HFFc6 (cell line): ENCODE measurements around the gene CFAP161. TPM values are rescaled to one million over a fixed set of nuclear protein-coding genes. Genes with fewer than 3 reads are reported as not detected.

ENCODE experiments used
- DNase-seq: peaks from one replicate; pipeline ENCODE4 v3.0.0-alpha.2; 2018
- H3K27ac Mint-ChIP-seq: 2 replicates; pipeline ENCODE4 v1.8.0; 2020; ENCODE audit warnings: mild to moderate bottlenecking, mixed read lengths
- H3K27me3 Mint-ChIP-seq: 2 replicates; pipeline ENCODE4 v1.8.0; 2021; ENCODE audit warnings: mild to moderate bottlenecking, moderate library complexity, mixed read lengths; ENCODE audit not compliant: insufficient read depth
- H3K36me3 Mint-ChIP-seq: 2 replicates; pipeline ENCODE4 v1.8.0; 2021; ENCODE audit warnings: low read depth, mixed read lengths
- H3K4me1 Mint-ChIP-seq: 2 replicates; pipeline ENCODE4 v1.8.0; 2020; ENCODE audit warnings: low read depth, mixed read lengths
- H3K4me3 Mint-ChIP-seq: 2 replicates; pipeline ENCODE4 v1.8.0; 2020; ENCODE audit warnings: mild to moderate bottlenecking, moderate library complexity, mixed read lengths
- H3K9me3 Mint-ChIP-seq: 2 replicates; pipeline ENCODE4 v1.8.0; 2020; ENCODE audit warnings: mild to moderate bottlenecking, mixed read lengths
- CTCF ChIP-seq: fragments of 200-600 bp; sonication (generic); IDR thresholded peaks from 2 replicates; pipeline ENCODE4 v1.5.0; 2021; ENCODE audit warnings: antibody characterized with exemption, mild to moderate bottlenecking
- total RNA-seq, 6 experiments: library from RNA; stranded (reverse); fragmentation: NEBNext Ultra II Directional; extraction: Animal tissue kit (Norgen Biotek cat#: 25700); gene quantifications; 2 replicates in 1 of 6; 3 replicates in 5 of 6; pipeline ENCODE4 v1.2.3, GENCODE V29; 2021

Gene CFAP161
- total RNA-seq, 6 experiments from 2014 or later = 0.20 to 0.43 TPM; not detected in 4

DNA sequence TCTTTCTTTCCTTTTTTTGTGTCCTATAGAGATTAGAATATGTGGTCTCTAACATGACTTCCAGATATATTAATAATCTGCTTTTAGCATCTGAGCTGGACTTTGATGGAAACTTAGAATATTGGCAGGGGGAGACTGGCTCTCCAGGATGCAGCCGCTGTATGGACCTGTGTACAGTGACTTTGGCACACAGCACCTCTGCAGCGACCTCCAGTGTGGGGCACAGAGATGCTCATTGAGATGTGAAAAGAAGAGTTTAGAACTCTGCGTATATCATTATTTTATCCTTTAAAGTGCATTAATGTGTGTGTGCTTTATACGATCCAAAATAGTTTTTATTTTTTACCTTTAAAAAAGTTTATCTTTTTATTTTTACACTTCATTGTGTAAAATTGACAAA, 18.3 kb downstream of the CFAP161 start:
- Mint-ChIP-seq H3K4me1 (peaks cover 5% of the 10 kb centered on the region), H3K4me3 (no peak overlapping the region), H3K27me3 (peaks cover 4% of the 10 kb centered on the region), H3K9me3 (no peaks in the 10 kb centered on the region), H3K36me3 (no peaks in the 10 kb centered on the region), H3K27ac (no peak overlapping the region)
- TF ChIP-seq CTCF = peak; percentile 33; the same call in 1 of the 2 replicates
- DNase-seq = no peak

GRCh38 chr15:81152799-81153198, 18.7 kb downstream of the CFAP161 start:
- TF ChIP-seq CTCF = no peak
- H3K4me1 Mint-ChIP-seq = peaks cover 5% of the 10 kb centered on the region
- H3K9me3 Mint-ChIP-seq = no peaks in the 10 kb centered on the region
- H3K27ac Mint-ChIP-seq = no peak overlapping the region
- H3K4me3 Mint-ChIP-seq = no peak overlapping the region
- H3K27me3 Mint-ChIP-seq = peaks cover 4% of the 10 kb centered on the region
- DNase-seq = no peak
- H3K36me3 Mint-ChIP-seq = no peaks in the 10 kb centered on the region

DNA sequence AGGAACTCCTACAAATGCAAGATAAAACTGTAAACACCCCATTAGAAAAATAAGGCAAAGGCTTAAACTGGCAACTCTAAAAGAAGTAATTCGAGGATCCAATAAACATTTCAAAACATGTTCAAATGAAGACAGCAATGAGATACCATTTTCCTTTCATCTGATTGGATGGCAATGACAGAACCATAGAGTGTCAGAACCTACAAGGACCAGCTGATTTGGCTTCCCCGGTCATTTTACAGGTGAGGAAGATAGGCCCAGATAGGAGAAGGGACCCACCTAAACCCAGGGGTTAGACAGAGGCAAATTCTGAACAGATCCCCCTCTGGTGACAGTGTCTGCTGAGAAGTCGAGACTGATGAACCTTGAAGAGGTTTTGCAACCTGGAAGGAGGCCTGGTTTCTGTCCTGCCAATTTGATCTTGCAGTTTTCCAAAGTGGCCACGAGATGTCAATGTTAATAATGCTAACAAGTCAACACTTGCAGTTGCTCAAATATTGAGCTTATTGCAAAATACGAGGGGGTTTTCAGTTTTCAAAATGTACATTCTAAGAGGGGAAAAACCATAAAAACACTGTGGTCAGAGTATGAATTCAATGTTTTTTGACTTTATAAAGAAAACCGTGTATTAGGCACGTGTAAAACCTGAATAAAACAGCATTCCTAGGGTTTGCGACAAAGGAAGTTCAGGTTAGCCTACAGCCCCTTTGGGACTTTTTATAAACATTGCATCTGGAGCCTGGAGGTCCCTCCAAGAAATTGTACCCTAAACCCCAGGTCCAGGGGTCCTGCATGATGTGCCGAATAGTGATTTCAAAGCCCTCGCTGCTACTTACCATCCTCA, 21.5 kb downstream of the CFAP161 start:
- H3K27me3 Mint-ChIP-seq = peaks cover 2% of the 10 kb centered on the region
- peak; percentile 76 for TF ChIP-seq CTCF
- no peak overlapping the region for H3K4me3 Mint-ChIP-seq
- DNase-seq = peak; percentile 51
- no peaks in the 10 kb centered on the region for H3K9me3 Mint-ChIP-seq
- no peak overlapping the region for H3K27ac Mint-ChIP-seq
- H3K36me3 Mint-ChIP-seq = no peaks in the 10 kb centered on the region
- H3K4me1 Mint-ChIP-seq = peaks cover 8% of the 10 kb centered on the region

- TF ChIP-seq CTCF = no peak
- Mint-ChIP-seq H3K36me3 (no peaks in the 10 kb centered on the region), H3K27me3 (peaks cover 2% of the 10 kb centered on the region), H3K27ac (no peak overlapping the region), H3K4me1 (peaks cover 14% of the 10 kb centered on the region), H3K9me3 (no peaks in the 10 kb centered on the region), H3K4me3 (no peak overlapping the region)
- DNase-seq = no peak
These were observed 22.3 kb downstream of the CFAP161 start for GRCh38 chr15:81156324-81156723.

- DNase-seq = no peak
- Mint-ChIP-seq H3K27ac (no peak overlapping the region), H3K4me3 (no peak overlapping the region)
These were observed 23.3 kb downstream of the CFAP161 start for GRCh38 chr15:81157195-81157938.

More at GRCh38 chr15:81157195-81157938, 23.3 kb downstream of the CFAP161 start:
- peaks cover 6% of the 10 kb centered on the region for H3K27me3 Mint-ChIP-seq
- H3K9me3 Mint-ChIP-seq = no peaks in the 10 kb centered on the region
- H3K4me1 Mint-ChIP-seq = peaks cover 14% of the 10 kb centered on the region
- H3K36me3 Mint-ChIP-seq = no peaks in the 10 kb centered on the region
- no peak for TF ChIP-seq CTCF
